ENCODE measurements around the gene WWP2.
"Not testable (repeated sequence)": the region's sequence is repeated elsewhere in the genome, so short reads cannot be mapped to it uniquely, and the experiment has no call there.

Gene WWP2

GRCh38 chr16:69952572-69953355, 190.6 kb downstream of the WWP2 start:
- intact Hi-C loops (cut with DNase I) = not testable (repeated sequence)
- peak in 2 of 10 donors; percentile 21 to 57 for DNase-seq

- DNase-seq = peak in 1 of 10 donors; percentile 65
These were observed 192.1 kb downstream of the WWP2 start for GRCh38 chr16:69954241-69954640.

GRCh38 chr16:69963312-69963711, 201.2 kb downstream of the WWP2 start:
- intact Hi-C loops (cut with DNase I); DNase-seq: not testable (repeated sequence)

More at GRCh38 chr16:69954241-69954640, 192.1 kb downstream of the WWP2 start:
- intact Hi-C loops (cut with DNase I) = not testable (repeated sequence)

GRCh38 chr16:69964960-69965660, 203.0 kb downstream of the WWP2 start:
- DNase-seq = peak in 2 of 10 donors; percentile 26 to 89
- intact Hi-C loops (cut with DNase I) = not testable (repeated sequence)

GRCh38 chr16:69965661-69966054, 203.5 kb downstream of the WWP2 start:
- DNase-seq; intact Hi-C loops (cut with DNase I): not testable (repeated sequence)

GRCh38 chr16:69967688-69968087, 205.6 kb downstream of the WWP2 start:
- intact Hi-C loops (cut with DNase I); DNase-seq: not testable (repeated sequence)

GRCh38 chr16:69968125-69968524, 206.0 kb downstream of the WWP2 start:
- DNase-seq; intact Hi-C loops (cut with DNase I): not testable (repeated sequence)

GRCh38 chr16:69969657-69970056, 207.5 kb downstream of the WWP2 start:
- DNase-seq; intact Hi-C loops (cut with DNase I): not testable (repeated sequence)

GRCh38 chr16:69972120-69972519, 210.0 kb downstream of the WWP2 start:
- intact Hi-C loops (cut with DNase I) = not testable (repeated sequence)

GRCh38 chr16:69972935-69973334, 210.8 kb downstream of the WWP2 start:
- intact Hi-C loops (cut with DNase I); DNase-seq: not testable (repeated sequence)

More at GRCh38 chr16:69972120-69972519, 210.0 kb downstream of the WWP2 start:
- not testable (repeated sequence) for DNase-seq

GRCh38 chr16:69985196-69985595, 223.1 kb downstream of the WWP2 start:
- intact Hi-C loops (cut with DNase I) = not testable (repeated sequence)

More at GRCh38 chr16:69985196-69985595, 223.1 kb downstream of the WWP2 start:
- DNase-seq = not testable (repeated sequence)

All from posterior cingulate gyrus (tissue), 11 donors.